GM21717 (cell line): ENCODE measurements around the gene PEMT.

Experiments
- ATAC-seq: cut with Tn5 transposase; IDR thresholded peaks from one replicate; pipeline ENCODE4 v1.9.1; 2021; ENCODE audit warnings: mild to moderate bottlenecking, moderate library complexity; ENCODE audit not compliant: unreplicated experiment

PEMT gene

DNA sequence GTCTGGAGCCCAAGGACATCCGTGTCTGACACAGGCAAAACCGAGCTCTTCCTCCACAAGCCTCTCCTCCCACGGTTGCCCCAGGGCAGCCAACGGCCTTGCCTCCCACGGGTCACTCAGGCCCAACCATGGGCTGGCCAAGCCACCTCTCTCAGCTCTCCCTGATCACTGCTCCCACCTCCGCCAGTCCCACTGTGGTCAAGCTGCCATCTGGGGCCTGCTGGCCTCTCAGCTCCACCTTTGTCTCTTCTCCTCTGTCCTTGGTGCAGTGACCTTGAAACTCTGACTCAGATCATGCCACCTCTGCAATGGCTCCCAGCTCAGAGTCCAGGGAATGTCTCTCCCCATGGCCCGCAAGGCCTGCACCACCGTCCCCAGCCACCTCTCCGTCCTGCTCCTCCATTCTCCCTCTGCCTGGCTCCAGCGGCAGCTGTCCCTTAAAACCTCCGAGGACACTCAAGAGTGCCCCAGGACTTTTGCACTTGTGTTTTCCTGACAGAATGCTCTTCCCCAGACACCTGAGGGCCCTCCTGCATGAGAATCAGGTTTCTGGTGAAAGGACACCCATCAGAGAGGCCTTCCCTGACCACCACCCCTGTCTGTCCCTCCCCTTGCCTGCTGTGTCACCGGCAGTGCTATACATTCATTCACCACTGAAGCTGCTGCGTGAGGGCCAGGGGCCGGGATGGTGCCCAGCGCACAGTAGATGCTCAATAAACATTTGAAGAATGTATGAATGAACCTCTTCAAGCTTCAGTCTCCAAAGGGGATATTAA is 19.3 kb downstream of the PEMT start:
- ATAC-seq, result no peak

GRCh38 chr17:17570798-17571716 is 20.5 kb downstream of the PEMT start:
- no peak for ATAC-seq

DNA sequence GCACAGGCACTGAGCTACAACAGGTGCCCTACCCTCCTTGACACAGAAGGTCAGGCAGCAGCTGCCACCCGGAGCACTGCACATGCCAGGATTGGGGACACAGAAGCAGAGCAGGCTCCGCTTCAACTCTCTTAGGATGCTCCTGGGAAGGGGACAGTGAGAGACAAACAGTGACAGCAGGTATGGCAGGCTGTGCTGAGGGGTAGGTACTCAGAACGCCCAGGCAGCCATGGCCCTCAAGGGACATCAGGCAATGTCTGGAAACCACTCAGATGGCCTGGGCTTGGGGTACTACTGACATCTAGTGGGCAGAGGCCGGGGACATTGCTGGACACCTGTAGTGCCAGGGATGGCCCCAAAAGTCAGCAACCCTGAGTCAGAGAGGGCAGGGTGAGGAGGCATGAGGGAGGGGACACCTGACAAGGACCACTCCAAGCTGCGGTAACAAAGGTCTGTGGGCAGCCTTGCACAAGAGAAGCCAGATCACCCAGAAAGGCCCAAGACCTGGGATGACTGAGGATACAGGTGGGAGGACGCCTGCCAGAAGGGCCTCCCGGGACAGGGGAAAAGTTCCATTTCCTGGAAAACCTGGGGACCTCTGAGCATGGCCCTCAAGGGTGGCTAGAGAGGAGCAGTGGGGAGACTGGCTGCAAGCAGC is 21.2 kb downstream of the PEMT start:
- ATAC-seq, result no peak

GRCh38 chr17:17569691-17570090 is 21.8 kb downstream of the PEMT start:
- no peak for ATAC-seq

GRCh38 chr17:17568772-17569195 is 22.7 kb downstream of the PEMT start:
- ATAC-seq, result no peak

DNA sequence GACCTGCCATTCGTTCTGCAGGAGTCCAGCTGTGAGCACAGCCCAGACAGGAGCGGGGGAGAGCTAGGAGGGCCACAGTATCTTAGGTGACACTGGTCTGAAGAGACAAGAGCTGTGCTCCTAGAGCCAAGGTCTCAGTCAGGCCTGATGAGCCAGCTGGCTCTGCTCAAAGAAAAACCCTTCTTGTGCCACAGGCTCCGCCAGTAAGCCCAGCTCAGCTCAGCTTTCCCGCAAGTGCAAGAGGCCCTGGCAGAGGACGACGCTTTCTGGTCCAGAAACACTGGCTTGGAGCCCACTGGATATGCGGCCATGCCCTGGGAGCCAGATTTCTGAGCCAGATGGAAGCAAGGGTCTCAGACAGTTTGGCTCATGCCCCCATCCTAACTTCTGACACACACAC is 23.9 kb downstream of the PEMT start:
- no peak for ATAC-seq

DNA sequence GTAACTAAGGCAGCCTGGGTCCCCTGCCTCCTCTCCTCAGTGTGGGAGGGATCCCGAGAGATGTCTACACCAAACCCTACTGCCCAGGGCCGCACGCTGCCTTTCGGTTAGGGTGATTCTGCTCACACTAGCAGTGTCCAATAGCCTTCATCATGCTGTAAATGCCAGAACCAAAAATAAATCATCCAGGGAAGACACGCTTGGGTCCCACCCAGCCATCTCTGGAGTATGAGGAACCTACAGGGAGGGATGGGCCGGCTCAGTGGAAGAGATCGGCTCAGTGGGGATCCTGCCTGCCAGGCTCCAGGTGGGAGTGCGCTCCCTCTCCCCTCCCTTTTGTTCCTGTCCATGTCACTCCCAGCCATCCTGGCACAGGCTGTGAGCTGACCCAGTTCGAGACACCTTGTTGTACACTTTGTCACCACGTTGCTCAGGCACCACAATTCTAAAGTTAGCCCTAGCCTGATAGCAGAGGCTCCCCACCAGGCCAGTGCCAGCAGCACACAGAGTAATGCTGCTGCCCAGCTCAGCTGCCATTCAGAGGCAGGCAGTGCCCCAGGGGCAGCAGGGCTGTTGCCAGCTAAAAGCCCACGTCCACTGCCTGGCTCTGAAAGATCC is 24.5 kb downstream of the PEMT start:
- ATAC-seq, result no peak

GRCh38 chr17:17565471-17566339 is 25.8 kb downstream of the PEMT start:
- no peak for ATAC-seq

GRCh38 chr17:17564896-17565295 is 26.6 kb downstream of the PEMT start:
- no peak for ATAC-seq

GRCh38 chr17:17564323-17564722 is 27.2 kb downstream of the PEMT start:
- no peak for ATAC-seq

DNA sequence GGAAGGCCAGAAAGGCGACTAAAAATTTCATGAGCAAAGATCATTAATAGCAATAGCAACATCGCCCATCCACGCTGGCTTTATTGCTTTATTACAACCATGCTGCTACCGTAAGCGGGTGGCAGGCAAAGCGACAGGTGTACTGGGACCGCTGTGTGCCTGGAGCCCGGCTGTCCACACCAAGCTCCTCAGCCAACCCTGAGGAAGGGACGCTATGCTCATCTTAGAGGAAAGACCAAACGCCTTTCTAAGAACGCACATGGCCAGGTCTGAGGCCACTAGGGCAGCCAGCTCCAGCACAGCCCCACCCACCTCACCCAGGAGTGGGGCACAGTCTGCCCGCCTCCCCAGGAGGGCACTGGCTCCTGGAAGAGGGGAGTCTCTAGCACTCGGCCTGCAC is 28.0 kb downstream of the PEMT start:
- no peak for ATAC-seq

GRCh38 chr17:17562146-17562511 is 29.4 kb downstream of the PEMT start:
- no peak for ATAC-seq

- ATAC-seq, result no peak
Measured at GRCh38 chr17:17561408-17562145, 29.9 kb downstream of the PEMT start.

DNA sequence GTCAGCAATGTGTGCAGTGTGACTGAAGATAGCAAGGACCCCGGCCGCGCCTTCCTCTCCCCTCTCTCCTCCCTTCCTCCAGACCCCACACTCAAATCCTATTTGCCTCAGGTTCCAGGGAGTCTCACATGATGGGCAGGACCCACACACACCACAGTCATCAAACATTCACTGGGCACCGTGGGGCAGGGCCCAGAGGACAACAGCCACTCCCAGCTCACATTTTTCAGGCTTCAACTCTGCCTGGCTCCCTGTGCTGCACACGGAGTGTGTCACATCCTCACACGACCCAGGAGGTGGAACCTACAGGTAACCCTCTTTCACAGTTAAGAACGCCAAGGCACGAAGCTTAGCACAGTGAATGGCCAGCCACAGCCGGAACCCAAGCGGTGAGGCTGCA is 30.5 kb downstream of the PEMT start:
- ATAC-seq, result no peak

GRCh38 chr17:17560167-17560566 is 31.3 kb downstream of the PEMT start:
- ATAC-seq, result no peak

DNA sequence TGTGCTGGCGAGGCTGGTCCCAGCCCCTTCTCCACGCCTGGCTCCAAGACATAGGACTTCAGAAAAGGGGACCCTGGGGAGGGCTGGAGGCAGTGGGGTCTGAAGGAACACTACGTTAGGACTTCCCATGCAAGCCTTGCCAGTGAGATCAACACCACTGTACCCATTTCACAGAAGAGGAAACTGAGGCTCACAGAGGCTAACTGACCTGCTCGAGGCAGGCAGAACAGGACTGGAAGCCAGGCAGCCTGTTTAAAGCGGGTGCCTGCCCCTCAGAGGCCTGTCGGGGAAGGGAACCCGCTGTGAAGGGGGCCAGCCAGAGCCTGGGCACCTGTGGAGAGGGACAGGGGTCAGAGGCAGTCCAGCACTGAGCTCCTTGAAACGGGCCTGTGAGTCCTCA is 32.3 kb downstream of the PEMT start:
- no peak for ATAC-seq

GRCh38 chr17:17558431-17558830 is 33.1 kb downstream of the PEMT start:
- ATAC-seq, result no peak

DNA sequence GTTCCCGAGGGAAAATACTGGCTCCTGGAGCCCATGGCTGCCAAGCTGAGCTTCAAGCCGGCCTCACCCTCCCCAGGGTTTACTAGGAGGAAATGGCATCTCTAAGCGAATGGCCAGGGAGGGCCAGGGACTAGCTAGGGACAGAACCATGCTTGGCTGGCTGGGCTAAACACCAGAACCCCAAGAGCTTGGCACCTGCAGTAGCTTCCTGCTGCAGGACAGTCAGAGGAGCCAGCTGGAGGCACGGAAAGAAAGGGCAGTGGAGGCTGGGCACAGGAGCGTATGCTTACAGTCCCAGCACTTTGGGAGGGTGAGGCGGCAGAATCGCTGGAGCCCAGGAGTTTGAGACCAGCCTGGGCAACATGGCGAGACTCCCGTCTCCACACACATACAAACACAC is 33.7 kb downstream of the PEMT start:
- no peak for ATAC-seq

DNA sequence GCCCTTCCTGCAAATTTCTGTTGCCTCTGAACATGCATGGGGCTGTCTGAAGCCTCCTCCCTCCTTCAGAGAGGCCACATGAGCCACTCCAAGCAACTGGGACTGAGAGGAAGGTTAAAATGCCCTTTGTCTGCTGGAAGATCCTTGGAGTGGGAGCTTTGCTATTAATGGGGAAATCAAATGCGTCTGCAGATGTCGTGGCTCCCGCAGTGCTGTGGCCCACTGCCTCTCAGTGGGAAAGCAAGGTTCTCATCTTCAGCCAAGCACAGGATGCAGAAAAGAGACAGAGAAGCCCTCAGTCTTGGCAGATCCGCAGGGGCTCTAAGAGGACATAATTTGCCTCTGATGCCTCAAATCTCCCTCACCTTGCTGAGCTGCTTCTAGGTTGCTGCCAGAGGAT is 34.8 kb downstream of the PEMT start:
- no peak for ATAC-seq

GRCh38 chr17:17555906-17556305 is 35.6 kb downstream of the PEMT start:
- no peak for ATAC-seq
